HG02970 (cell line): ENCODE results near the gene SRD5A3.

Source experiments
- ATAC-seq: cut with Tn5 transposase; IDR thresholded peaks from one replicate; pipeline ENCODE4 v1.9.1; 2021; ENCODE audit warnings: mild to moderate bottlenecking, moderate library complexity, moderate number of reproducible peaks; ENCODE audit not compliant: unreplicated experiment, low FRiP score

Gene SRD5A3

DNA sequence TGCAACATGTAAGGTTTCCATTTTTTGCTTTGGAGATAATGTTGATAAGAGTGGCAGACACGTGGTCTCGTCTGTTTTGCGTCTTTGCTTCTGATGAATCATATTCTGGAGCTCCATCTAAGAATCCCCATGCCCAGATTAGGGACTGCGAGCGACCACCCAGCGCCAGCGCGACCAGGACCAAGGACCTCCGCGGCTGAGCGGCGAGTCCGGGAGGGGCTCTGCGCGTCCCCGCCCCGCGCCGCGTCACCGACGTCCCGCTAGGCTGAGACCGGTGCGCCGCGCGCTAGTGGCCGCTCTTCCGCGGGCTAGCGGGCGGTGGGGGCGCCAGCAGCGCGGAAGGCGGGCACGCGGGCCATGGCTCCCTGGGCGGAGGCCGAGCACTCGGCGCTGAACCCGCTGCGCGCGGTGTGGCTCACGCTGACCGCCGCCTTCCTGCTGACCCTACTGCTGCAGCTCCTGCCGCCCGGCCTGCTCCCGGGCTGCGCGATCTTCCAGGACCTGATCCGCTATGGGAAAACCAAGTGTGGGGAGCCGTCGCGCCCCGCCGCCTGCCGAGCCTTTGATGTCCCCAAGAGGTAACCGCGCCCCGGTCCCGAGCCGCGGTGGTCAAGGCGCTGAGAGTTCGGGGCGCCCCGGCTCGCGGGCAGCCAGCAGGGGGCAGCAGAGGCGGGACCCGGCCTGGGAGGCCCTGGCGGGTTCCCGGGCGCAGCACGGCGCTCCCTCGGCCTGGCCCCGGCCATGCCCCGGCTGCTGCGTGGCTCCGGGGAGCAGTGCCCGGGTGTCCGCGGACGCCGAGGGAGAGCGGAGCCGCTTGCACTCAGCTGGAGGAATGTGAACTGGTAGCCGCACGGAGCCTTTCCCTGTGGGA is at the start of gene SRD5A3:
Gene SRD5A3, plus strand, starts transcription at position 263 of the 871 bp plus-strand sequence. Its CDS starts 95 bp downstream, at position 358.
- peak; percentile 94 for ATAC-seq

- ATAC-seq = no peak
Measured at GRCh38 chr4:55297346-55297745, 48.7 kb upstream of the SRD5A3 start.

GRCh38 chr4:55303760-55304165 is 42.3 kb upstream of the SRD5A3 start:
- no peak for ATAC-seq

- no peak for ATAC-seq
Measured at GRCh38 chr4:55304303-55304702, 41.7 kb upstream of the SRD5A3 start.

- ATAC-seq = no peak
Measured at GRCh38 chr4:55308071-55308470, 38.0 kb upstream of the SRD5A3 start.

GRCh38 chr4:55311792-55312488 is 34.1 kb upstream of the SRD5A3 start:
- ATAC-seq = no peak

GRCh38 chr4:55312489-55313101 is 33.4 kb upstream of the SRD5A3 start:
- no peak for ATAC-seq

- no peak for ATAC-seq
Measured at GRCh38 chr4:55314141-55314820, 31.8 kb upstream of the SRD5A3 start.

GRCh38 chr4:55318175-55319129 is 27.6 kb upstream of the SRD5A3 start:
- ATAC-seq = no peak

DNA sequence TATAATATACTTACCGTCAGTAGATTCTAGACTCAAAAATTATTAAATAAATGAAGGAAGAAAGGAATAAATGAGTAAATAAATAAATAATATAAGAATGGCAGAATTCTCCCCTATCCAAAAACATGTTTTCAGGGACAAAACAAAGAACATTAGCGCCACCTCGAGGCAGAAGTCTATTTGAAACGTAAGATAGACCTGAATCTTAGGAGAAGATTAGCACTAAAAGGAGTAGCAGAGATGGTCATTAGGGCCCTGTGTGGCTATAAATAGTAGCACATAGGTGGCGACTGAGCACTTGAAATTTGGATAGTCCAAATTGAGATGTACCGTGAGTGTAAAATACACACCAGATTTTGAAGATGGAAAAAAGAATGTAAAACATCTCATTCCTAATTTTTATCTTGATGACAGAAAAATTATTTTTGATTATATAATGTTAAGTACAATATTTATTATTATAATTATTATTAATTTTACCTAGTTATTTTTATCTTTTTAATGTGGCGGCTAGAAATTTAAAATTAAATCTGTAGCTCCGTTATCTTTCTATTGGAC is 24.3 kb upstream of the SRD5A3 start:
- ATAC-seq = no peak

GRCh38 chr4:55323375-55323774 is 22.7 kb upstream of the SRD5A3 start:
- ATAC-seq = no peak

- no peak for ATAC-seq
Measured at GRCh38 chr4:55326629-55327028, 19.4 kb upstream of the SRD5A3 start.

DNA sequence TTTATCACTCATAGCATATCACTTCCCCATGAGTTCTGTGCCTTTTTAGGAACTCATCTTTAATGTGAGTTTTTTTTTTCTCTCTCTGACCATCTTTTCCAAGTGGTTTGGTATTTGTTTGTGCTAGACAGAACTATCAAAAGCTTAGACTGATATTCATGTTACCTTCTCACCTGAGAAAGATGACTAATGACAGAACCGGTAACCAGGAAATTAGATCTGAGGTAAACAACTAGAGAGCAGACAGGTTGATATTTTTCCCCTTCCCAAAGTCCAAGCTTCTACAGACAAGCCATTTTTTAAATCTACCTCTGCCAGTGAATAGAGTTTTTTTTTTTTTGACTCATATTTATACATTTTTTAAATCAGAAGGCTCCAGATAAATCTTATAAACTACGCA is 17.0 kb upstream of the SRD5A3 start:
- no peak for ATAC-seq

DNA sequence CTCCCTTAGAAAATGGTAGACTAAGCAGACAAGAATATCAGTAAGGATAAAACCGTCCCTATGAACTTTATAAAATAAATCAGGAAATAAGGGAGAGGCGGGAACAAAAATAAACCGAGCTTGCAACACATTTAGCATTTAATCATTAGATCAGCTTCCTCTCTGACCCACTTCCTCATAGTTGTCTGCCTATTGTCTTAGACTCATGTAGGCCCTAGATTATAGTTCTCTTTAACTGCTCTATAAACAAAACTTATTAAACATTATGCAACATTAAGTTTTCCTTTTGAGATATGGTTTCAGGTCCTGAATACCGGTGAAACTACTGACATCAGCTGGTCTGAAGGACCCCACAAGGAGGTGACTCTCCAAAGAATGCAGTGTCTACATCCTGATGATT is 15.8 kb upstream of the SRD5A3 start:
- ATAC-seq = no peak

GRCh38 chr4:55336138-55337034 is 9.7 kb upstream of the SRD5A3 start:
- no peak for ATAC-seq

GRCh38 chr4:55337944-55338343 is 8.1 kb upstream of the SRD5A3 start:
- no peak for ATAC-seq

DNA sequence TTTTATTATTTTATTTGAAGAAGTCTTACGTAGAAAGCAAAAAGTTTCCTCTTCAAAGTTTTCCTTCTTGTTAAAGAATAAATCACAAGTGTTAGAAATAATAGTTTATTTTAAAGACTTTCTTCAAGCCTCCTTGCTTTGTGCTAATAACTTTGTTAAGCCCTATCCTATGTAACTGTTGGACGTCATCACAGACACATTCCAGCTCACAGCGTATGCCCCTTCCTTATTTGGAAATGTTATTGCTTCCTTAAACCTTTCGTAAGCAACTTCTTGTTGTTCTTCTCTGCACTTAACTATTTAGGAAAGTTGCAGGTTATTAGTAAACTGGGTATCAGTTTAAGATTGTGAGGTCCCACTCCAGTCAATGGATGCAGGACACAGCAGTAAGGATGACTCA is 7.6 kb upstream of the SRD5A3 start:
- ATAC-seq = no peak

DNA sequence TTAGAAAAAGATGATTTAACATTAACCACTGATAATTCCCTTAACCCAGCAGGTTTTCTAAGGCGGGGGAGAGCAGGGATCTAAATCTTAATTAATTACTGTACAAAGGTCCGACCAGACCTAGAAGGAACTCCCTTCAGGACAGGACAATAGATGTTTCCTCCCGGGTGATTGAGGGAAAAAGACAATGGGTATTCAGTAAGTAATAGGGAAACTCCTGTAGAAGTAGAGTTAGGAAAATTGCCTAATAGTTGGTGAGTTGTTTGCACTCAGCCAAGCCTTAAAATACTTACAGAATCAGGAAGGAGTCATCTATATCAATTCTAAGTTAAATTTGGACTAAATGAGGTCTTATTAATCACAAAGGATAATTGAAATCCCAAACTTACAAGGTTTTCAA is 5.8 kb upstream of the SRD5A3 start:
- no peak for ATAC-seq
